H7 (cell line): ENCODE results near the gene TDRD9. TPM values are rescaled to one million over a fixed set of nuclear protein-coding genes. Genes with fewer than 3 reads are reported as not detected.

ENCODE experiments used
- DNase-seq: peaks from one replicate; pipeline ENCODE4 v3.0.0; 2012
- H3K27me3 ChIP-seq: 2 replicates; pipeline ENCODE4 v1.6.0; 2011; ENCODE audit warnings: mild to moderate bottlenecking, low read length; ENCODE audit not compliant: control insufficient read depth, insufficient read depth
- H3K36me3 ChIP-seq: replicated peaks from 2 replicates; pipeline ENCODE4 v1.5.1; 2011; ENCODE audit warnings: low read length; ENCODE audit not compliant: control insufficient read depth, insufficient read depth
- H3K4me3 ChIP-seq: 2 replicates; pipeline ENCODE4 v1.5.1; 2011; ENCODE audit warnings: low read depth, mild to moderate bottlenecking, control low read depth, low read length, moderate library complexity; ENCODE audit not compliant: insufficient read depth
- total RNA-seq: library from RNA; depleted of rRNA; stranded (reverse); fragments of >200 nt; shearing (Covaris generic); gene quantifications from 2 replicates; pipeline ENCODE4 v1.2.3, GENCODE V29; 2014

Gene TDRD9
- total RNA-seq, 1 experiment from 2014 or later: not detected

GRCh38 chr14:104066279-104066678, 138.0 kb downstream of the TDRD9 start:
- no peak overlapping the region for H3K4me3 ChIP-seq
- H3K36me3 ChIP-seq: no peaks in the 10 kb centered on the region
- no peaks in the 10 kb centered on the region for H3K27me3 ChIP-seq
- no peak for DNase-seq

GRCh38 chr14:104066719-104067295, 138.6 kb downstream of the TDRD9 start:
- H3K4me3 ChIP-seq: no peak overlapping the region

GRCh38 chr14:104069541-104069940, 141.3 kb downstream of the TDRD9 start:
- Histone ChIP-seq H3K27me3 (no peaks in the 10 kb centered on the region), H3K4me3 (no peak overlapping the region), H3K36me3 (no peaks in the 10 kb centered on the region)
- no peak for DNase-seq

More at GRCh38 chr14:104066719-104067295, 138.6 kb downstream of the TDRD9 start:
- Histone ChIP-seq H3K27me3 (no peaks in the 10 kb centered on the region), H3K36me3 (no peaks in the 10 kb centered on the region)
- DNase-seq: no peak

- DNase-seq: no peak
- H3K27me3 ChIP-seq: no peaks in the 10 kb centered on the region
- H3K4me3 ChIP-seq: no peak overlapping the region
- no peaks in the 10 kb centered on the region for H3K36me3 ChIP-seq
These were observed 144.3 kb downstream of the TDRD9 start for GRCh38 chr14:104072586-104072985.

- H3K4me3 ChIP-seq: no peak overlapping the region
- no peak for DNase-seq
These were observed 145.5 kb downstream of the TDRD9 start for GRCh38 chr14:104073764-104074163.

GRCh38 chr14:104075530-104076151, 147.4 kb downstream of the TDRD9 start:
- H3K4me3 ChIP-seq: no peak overlapping the region
- DNase-seq: peak; percentile 49
- H3K27me3 ChIP-seq: no peaks in the 10 kb centered on the region
- H3K36me3 ChIP-seq: no peaks in the 10 kb centered on the region

More at GRCh38 chr14:104073764-104074163, 145.5 kb downstream of the TDRD9 start:
- Histone ChIP-seq H3K27me3 (no peaks in the 10 kb centered on the region), H3K36me3 (no peaks in the 10 kb centered on the region)

- Histone ChIP-seq H3K36me3 (no peaks in the 10 kb centered on the region), H3K27me3 (no peaks in the 10 kb centered on the region), H3K4me3 (no peak overlapping the region)
- no peak for DNase-seq
These were observed 148.5 kb downstream of the TDRD9 start for GRCh38 chr14:104076743-104077142.

- DNase-seq: peak; percentile 92
- Histone ChIP-seq H3K27me3 (no peaks in the 10 kb centered on the region), H3K36me3 (no peaks in the 10 kb centered on the region)
These were observed 149.8 kb downstream of the TDRD9 start for GRCh38 chr14:104078031-104078455.

GRCh38 chr14:104080376-104081260, 152.4 kb downstream of the TDRD9 start:
- peak; percentile 44 for DNase-seq
- Histone ChIP-seq H3K36me3 (no peaks in the 10 kb centered on the region), H3K27me3 (peaks cover under 1% of the 10 kb centered on the region; the same call in 1 of the 2 replicates), H3K4me3 (no peak overlapping the region)

More at GRCh38 chr14:104078031-104078455, 149.8 kb downstream of the TDRD9 start:
- H3K4me3 ChIP-seq: no peak overlapping the region

- Histone ChIP-seq H3K4me3 (no peak overlapping the region), H3K36me3 (no peaks in the 10 kb centered on the region), H3K27me3 (peaks cover 8% of the 10 kb centered on the region)
- peak; percentile 41 for DNase-seq
These were observed 153.1 kb downstream of the TDRD9 start for GRCh38 chr14:104081261-104081835.

GRCh38 chr14:104081951-104082464, 153.8 kb downstream of the TDRD9 start:
- peaks cover 10% of the 10 kb centered on the region for H3K27me3 ChIP-seq

GRCh38 chr14:104082807-104083206, 154.6 kb downstream of the TDRD9 start:
- Histone ChIP-seq H3K27me3 (peaks cover 10% of the 10 kb centered on the region), H3K36me3 (no peaks in the 10 kb centered on the region), H3K4me3 (no peak overlapping the region)
- DNase-seq: no peak

More at GRCh38 chr14:104081951-104082464, 153.8 kb downstream of the TDRD9 start:
- peak; percentile 54 for DNase-seq
- Histone ChIP-seq H3K36me3 (no peaks in the 10 kb centered on the region), H3K4me3 (no peak overlapping the region)

- H3K27me3 ChIP-seq: peaks cover 10% of the 10 kb centered on the region
- H3K36me3 ChIP-seq: no peaks in the 10 kb centered on the region
- peak; percentile 35 for DNase-seq
- no peak overlapping the region for H3K4me3 ChIP-seq
These were observed 156.2 kb downstream of the TDRD9 start for GRCh38 chr14:104084251-104085002.
